Activated T-cell treated with anti-CD3 and anti-CD28 coated beads for 4 hours (primary cell): Measurements from ENCODE around the gene F8.
"Not testable (repeated sequence)": the region's sequence is repeated elsewhere in the genome, so short reads cannot be mapped to it uniquely, and the experiment has no call there.

ENCODE experiments used
- DNase-seq: peaks from one replicate; pipeline ENCODE4 v3.0.0-alpha.2; 2020

Gene F8

DNA sequence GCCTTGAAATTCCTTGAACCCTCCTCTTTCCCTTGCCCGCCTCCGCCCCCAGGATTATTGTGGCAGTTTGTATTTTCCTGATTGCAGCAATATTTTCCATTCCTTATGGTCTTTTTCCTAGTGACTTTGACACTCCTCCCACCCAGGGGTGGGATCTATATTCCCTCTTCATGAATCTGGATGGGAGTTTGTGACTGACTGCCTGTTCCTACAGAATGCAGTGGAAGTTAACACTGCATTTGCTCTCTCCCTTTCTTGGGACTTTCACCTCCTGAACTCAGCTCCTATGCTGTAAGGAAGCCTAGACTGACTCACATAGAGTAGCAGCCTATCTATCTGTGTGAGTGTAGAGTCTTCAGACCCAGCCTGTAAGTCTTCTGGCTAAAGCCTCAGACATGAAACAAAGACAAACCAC, 6.4 kb upstream of the F8 start:
- DNase-seq, result no peak

DNA sequence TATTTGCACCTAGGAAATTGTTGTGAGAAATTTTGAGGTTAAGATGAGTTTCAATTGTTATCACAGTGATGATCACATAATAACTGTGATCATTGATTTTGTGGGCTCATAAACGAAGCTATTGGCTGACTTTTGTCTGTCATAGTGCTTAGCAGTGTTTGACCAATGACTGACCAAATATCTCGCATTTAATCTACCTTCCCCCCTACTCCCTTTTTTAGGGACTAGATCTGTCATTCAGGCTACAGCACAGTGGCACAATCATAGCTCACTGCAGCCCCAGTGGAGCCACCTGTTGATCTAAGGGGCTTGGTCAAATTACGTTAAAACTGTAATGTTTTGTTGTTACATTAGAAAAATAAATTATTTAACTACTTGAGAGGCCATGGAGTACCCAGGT, 5.6 kb upstream of the F8 start:
- DNase-seq, result no peak

DNA sequence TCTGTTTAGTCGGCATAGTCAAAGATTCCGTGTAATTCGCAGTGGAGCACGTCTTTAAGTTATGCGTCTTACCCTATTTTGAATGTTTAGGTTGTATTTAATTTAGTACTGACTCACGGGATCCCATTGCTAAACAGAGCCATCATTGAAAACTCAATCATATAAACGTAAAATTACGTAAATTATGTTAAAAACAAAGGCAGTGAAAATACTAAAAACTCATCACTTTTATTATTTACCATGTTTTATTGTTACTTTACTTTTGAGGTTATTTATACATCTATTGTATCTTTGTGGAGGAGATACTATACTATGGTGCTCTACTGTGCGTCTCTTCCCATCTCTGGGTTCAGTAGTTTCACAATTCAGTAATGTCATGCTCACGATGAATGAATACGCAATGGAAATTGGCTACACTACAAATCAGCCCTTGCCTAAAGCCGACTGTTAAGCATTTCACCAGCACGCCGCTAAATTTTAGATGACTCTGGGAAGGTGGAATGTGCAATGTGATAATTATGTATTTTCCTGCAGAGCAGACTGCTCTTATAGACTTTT, 5.1 kb upstream of the F8 start:
- DNase-seq, result no peak

DNA sequence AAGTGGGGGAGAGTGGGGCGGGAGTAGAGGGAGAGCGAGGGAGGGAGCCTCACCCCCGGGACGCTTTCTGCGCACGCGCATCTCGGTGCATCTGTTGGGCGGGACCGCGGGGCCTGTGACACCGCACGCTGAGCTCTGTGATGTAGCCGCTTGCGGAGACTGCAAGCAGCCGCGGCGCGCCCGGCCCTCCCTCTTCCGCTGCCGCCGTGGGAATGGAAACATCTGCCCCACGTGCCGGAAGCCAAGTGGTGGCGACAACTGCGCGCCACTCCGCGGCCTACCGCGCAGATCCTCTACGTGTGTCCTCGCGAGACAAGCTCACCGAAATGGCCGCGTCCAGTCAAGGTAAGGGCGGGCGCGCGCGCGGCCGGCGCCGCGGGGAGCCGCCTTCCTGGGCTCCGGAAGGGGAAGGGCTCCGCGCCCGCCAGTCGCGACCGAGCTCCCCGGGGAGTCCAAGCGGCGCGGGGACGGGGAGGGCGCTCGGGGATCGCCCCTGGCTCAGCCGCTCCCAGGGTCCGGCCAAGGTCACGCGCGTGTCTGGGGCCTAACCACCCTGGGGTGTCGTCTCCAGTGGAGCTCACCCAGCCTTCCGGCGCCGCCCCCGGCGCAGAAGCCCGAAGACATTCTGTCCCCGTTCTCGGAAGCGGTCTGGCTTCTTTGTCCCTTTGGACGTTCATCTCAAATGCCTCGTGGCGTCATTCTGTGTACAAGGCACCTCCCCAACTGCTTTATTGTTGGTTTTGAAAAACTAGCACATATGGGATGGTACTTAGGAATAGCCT, 4.4 kb upstream of the F8 start, which contains the start of gene FUNDC2:
Gene FUNDC2 (plus strand): TSS at position 118 of the 782 bp plus-strand sequence. CDS start 95 bp downstream, at position 213.
- DNase-seq, result peak; percentile 83

DNA sequence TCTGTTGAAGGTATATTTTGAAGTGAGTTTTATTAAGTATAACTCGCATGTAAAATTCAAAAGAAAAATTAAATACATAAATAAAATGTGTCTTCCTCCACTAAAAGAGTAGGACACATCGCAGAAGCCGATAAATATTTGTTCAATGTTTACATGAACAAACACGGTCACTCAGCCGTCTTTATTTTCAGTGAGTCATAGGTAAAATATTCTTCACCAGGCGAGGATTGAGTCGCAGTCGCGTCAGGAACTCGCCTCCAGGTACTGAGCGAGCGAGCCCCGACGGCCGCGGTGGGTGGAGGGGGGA, 3.9 kb upstream of the F8 start:
- DNase-seq, result no peak

DNA sequence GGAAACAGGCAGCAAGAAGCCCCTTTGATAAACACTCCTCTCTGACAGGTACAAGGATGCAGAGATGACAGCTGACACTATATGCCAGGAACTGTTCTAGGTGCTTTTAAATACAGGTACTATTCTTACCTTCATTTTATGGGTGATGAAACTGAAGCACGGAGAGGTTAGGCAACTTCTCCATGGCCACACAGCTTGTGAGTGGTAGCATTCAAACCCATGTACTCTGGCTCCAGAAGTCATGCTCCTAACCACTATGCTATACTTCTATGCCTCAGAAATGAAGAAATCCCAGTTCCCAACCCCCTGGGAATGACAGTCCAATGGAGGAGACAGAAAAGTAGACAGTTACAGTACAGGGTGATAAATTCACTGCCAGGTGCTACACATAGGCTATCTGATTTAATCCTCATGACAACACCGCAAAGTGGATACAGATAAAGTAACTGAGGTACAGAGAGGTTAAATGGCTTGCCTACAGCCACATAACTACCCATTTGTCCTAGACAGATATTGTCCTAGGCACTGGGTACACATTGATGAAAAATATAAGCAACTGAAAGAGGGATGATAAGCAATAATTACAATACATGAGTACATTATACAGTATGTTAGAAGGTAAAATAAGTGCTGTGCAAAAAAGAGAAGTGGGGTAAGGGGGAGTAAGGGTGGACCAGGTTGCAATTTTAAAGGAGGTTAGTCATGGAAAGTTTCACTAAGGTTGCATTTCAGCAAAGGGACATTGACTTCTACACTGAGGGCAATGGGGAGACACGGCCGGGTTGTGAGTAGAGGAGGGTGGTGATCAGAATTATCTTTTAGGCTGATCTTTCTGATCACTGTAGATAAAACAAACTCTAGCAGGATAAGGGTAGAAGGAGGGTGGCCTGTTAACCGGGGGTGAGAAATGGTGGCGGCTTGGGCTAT, 1.6 kb upstream of the F8 start:
- DNase-seq, result no peak

DNA sequence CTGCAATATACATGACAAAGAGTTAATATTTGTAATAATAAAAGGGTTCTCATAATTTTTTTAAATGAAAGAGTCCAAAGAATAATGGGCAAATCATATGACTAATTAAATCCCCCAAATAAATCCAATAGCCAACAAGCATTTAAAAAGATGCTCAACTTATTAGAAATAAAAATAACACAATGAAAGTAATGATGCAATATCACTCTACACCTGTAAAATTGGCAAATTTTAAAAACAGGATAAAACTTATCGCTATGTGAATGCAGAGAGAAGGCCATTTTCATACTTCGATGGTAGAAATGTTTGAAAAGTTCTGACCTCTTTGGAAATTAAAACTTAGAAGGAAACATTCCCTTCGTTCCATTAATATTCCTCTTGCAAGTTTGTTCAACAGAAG, 1.9 kb downstream of the F8 start:
- no peak for DNase-seq

DNA sequence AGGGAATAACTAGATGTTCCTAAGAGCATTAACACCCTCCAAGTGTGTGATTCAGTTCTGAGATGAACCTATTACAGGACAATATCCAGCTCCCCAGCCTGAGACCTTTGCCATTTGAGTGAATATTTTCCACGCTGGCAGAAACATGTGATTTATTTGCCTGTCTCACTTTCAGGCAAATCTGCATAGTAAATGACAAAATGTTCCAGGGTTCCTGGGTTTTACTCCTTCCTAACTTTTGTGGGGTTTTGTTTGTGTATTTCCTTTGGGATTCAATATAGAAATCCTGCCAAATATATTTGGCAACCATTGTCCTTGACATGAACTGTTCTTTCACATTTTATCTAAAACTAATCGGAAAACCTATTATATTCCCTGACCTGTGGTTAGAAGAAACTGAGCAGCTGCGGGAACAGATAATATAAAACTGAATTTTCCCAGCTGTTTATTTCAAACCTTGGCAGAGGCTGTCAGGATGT, 12.5 kb downstream of the F8 start:
- DNase-seq, result no peak

DNA sequence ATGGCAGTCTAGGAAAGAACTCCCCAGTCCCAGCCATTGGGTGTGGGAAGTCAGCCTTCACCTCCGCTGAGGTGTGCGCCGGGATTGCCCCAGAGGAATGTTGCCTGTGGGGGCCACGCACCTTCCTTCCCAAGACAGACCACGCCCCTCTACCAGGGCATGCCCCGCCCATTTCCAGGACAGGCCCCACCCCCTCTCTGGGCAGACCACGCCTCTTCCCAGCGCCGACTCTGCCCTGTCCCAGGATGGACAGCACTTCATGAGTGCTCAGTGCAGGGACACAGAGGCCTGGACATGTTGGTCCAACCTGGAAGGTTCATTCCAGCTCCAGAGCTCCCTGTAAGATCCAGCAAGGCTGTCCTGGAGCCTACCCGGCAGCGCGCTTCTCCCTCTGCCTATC, 13.9 kb downstream of the F8 start:
- DNase-seq, result not testable (repeated sequence)

DNA sequence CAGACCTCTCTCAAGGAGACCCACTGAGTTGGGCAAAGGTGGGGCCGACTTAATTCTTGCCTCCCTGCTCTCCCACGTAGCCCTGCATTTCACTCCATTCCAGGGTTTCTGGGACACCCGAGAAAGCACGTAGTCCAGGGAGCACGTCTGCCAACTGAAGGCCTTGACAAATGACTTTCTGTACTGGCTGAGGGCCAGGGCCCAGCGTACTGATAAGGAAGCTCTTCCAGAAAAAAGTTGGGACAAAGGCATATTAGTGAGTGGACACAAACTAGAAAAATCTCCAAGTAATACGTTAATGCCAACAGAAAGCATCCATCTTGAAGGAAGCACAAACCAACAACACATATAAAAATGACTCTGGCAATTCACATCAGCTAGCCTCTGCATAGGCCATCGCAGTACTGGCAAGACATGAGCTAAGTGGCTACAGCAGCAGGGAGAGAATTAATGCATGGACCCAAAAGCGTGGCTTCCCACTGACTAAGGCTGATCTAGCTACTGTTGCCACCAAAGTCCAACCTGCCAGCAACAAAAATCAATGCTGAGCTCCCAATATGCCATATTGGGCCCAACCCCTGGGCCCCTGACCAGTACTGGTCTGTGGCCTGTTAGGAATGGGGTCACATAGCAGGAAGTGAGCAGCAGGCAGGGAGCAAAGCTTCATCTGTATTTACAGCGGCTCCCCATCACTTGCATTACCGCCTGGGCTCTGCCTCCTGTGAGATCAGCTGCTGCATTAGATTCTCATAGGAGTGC, 15.4 kb downstream of the F8 start:
- not testable (repeated sequence) for DNase-seq

DNA sequence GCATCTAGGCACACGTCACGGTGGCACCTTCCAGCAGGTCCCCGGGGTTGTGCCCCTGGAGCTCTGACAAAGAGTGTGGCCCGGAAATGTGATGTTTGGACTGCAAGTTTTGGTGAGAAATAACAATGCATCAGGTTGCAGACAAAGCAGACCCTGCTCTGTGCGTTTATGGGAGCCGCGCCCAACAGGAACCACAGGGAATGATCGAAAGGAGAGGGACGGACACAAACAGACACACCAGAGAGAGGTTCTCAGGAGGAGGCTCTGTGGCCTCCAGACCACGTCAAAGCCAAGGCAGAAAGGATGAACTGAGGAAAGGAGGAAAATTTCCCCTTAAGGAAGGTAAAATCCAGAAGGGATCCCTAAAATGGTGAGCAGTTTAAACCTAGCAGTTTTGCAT, 16.1 kb downstream of the F8 start:
- not testable (repeated sequence) for DNase-seq

DNA sequence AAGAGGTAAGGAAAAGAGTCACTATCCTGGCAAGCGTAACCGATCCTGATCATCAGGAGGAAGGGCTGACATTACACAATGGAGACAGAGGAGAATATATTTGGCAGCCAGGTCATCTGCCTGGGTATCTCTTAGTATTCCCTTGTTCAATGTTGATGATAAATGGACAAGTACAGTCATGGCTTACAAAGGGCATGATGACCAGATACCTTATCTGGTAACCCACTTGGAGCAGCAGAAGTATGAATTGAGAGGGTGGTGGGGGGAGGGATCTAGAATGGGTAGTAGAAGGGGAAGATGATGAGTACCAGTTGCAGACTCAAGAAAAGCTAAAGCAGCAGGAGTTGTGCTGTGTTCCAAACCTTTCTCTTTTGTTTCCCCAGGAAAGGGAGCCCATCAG, 17.3 kb downstream of the F8 start:
- no peak for DNase-seq

DNA sequence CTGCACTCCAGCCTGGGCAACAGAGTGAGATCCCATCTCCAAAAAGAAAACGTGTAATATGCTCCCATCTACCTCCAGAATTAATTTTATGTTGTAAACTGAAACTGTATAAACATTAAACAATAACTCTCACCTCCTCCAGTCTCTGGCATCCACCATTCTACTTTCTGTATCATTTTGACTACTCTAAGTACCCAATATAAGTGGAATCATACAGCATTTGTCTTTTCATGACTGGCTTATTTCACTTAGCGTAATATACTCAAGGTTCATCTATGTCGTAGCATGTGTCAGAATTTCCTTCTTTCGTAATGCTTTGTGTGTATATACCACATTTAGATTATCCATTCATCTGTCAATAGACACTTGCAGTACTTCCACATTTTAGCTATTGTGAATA, 20.6 kb downstream of the F8 start:
- DNase-seq, result no peak

DNA sequence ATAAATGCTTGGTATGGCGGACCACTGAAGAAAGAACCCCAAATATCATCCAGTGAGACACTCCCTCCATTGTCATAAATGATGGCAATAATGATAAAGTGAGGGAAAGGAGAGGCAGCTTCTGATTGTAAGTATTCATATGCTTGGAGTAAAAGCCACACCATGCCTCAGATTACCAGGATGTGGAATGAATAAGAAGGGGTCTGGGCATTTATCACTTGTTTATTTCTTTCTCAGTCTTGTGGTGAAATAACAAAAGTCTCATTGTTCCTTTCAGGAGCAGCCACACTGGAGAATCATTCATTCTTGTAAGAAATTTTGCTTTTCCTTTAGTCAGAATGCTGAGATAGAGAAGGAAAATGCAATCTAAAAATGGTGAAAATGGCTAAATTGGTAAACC, 21.7 kb downstream of the F8 start:
- DNase-seq, result no peak

DNA sequence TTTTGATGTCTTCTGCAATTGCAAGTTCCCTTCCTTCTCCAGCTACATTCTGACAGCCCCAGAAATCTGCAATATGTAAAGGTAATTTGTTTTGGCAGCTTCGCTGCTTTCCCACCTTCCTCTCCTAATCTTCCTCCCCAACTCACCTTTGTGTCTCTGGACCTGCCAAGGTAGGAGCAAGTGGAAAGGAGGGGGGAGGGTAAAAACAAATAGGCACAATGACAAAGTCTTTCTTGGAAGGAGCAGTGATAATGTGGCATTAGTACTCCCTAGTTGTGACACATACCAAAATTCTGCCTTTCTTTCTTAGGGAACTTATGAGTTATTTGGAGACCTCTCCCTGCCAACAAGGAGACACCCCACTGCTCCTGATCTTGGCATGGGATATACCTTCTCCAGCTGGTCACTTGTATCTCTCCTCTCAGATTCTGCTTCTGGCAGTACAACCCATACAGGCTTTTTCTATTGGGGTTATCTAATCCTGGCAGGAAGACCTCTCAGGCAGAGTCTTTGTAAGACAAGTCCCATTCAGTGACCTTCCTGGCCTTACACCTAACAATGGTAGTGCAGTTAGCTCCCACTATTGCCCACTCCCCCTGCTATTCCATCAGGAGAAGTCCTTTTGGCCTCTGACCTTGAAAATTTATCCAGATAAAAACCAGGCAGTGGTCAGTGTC, 24.2 kb downstream of the F8 start:
- DNase-seq, result no peak

DNA sequence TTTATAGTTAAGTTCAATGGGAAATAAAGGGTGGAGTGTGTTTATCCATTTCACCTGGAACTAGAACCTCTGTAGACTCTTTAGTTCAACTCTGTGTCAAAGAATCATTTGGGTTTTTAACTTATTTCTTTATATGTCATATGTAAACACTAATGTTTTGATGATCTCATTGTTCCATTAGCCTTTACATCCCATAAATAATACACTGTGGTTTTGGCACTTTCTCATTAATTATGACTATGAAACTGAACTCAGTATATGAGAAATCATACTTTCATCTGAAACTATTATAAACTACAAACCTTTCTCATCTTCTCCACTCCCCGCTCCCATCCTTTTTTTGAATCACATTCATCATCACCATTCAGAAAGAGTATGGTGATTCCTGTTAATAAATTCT, 31.0 kb downstream of the F8 start:
- DNase-seq, result no peak

DNA sequence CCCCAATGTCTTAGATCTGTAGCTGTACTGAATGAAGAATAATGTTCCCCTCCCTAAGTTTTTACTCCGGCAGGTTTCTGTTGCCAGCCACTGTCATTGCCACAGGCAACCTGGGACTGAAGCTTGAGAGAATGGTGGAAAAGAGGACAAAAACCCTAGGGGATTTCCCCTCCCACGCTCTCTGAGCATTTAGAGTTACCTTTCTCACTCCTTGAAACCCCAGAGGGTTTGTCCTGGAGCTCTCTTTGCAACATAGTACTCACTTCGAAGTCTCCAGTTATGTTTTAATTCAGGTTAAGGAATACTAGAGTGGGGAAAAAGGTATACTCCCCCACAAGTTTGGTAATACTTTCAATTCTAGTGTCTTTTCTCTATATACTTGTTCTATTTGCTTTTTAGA, 31.5 kb downstream of the F8 start:
- no peak for DNase-seq

DNA sequence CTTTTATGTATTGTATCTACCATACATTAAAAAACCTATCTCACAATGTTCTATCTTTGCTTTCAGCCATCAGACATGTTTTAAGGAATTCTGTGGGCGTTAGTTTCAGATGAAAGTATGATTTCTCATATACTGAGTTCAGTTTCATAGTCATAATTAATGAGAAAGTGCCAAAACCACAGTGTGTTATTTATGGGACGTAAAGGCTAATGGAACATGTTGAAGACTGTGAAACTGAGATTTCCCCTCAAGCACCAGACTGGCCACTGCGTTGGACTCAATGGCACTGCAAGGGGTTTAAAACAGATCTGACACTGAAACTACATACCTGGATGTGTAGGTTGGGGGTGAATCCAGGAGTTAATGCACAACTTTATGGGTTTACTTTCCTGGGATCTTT, 32.0 kb downstream of the F8 start:
- DNase-seq, result no peak

DNA sequence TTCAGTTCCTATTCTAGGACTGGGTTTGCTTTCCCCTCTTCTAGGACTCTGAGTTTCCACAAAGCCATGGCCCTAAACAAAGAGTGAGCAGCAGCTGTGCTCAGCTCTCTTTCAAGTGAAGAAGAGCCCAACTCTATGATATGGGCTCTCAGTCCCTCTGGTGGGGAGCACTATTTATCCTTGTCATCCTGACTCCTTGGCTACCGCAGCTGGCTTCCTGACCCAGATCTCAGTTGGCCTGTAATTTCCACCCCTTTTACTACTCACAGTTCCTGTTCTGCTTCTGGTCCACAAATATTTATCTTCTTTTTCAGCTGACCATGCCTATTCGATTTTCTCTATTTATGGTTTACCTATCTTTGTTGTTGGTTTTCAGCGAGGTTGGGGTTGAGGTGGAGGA, 33.8 kb downstream of the F8 start:
- DNase-seq, result no peak

DNA sequence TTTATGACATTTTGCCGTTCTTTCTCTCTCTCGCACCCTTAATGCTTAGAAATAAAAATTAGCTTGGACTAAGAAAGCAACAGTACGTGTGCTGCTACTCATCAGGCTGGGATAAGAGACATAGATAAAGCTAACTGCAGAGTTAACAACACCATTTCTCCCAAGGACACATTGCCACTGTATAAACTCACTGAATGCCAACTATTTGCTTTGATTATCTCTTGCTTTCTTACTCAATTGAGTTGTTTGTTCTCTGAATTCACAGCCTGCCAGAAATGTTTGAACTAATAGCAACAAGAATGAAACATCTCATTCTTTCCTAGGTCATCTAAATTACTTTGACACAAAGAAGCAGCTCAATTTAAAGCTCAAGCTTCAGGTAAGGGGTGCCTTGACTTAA, 34.6 kb downstream of the F8 start:
- DNase-seq, result no peak

DNA sequence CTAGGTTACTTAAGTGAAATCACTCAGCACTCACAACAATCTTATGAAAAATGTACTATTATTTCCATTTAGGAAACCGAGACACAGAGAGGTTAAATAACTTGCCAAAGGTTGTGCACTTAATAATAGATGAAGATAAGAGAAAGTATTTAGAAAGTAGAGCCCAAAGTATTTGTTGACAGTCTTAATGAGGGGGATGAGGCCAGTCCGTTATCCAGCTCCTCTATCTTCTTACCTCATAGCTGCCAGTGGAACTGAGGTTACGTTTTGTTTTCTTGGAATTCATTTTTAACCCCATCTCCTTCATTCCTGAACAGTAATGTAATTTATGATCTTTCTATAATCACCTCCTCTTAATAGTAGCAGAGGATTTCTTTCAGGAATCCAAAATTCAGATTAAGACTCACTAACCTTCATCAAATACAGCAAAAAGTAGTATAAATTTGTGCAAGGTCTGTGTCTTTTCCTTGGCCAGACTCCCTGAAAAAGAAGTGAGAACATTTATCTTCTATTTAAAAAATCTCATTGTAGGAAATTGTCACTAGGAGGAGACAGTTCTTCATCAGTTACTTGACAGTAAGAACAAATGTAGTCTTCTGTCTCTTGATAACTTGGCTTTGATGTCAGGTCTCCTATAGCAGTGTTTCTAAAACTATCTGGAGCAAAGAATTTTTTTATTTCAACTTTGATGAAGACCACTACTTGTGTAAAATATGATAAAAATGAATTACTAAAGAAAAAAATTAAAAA, 35.5 kb downstream of the F8 start:
- DNase-seq, result no peak

DNA sequence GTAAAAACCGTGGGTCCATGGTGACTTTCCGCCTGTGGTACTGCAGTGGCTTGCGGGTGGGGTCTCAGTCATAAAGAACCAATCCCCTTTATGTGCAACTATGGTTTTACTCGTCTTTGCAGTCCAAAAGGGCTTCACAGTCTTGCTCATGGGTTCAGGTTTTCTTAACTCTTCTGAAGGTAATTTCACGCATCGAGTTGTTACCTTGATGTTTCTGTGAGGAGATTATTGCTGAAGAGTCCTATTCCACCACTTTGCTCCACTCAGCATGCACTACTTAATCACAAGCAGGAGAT, 41.5 kb downstream of the F8 start:
- no peak for DNase-seq
